HG03175 (cell line): ENCODE results near the gene PPP1R12B.
"Not testable (repeated sequence)": the region's sequence is repeated elsewhere in the genome, so short reads cannot be mapped to it uniquely, and the experiment has no call there.

ENCODE experiments used
- ATAC-seq: cut with Tn5 transposase; IDR thresholded peaks from one replicate; pipeline ENCODE4 v1.9.1; 2021; ENCODE audit warnings: mild to moderate bottlenecking, moderate library complexity; ENCODE audit not compliant: unreplicated experiment

Gene PPP1R12B

GRCh38 chr1:202439308-202439707 lies 90.8 kb downstream of the PPP1R12B start:
- no peak for ATAC-seq

DNA sequence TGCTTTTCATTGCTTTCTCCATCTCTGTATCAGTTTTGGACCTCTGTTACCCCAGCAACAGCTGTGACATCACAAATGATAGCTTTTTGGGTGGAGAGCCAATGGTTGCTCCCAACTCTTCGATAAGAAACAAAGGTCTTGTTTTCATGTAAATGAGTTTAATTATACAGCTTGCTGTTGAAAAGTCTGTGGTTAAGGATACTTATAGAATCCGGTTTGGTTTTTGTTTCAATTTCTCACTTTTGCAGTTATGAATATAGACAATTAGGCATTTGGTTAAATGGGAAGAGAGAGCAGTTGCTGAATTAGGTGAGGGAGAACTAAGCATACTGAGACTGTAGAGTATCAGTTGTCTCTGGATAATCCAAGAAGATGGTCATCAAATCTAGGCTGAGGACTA lies 99.6 kb downstream of the PPP1R12B start:
- peak; percentile 41 for ATAC-seq

DNA sequence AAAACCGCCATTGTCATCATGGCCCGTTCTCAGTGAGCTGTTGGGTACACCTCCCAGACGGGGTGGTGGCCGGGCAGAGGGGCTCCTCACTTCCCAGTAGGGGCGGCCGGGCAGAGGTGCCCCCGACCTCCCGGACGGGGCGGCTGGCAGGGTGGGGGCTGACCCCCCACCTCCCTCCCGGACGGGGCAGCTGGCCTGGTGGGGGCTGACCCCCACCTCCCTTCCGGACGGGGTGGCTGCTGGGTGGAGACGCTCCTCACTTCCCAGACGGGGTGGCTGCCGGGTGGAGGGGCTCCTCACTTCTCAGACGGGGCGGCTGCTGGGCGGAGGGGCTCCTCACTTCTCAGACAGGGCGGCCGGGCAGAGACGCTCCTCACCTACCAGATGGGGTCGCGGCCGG lies 103.1 kb downstream of the PPP1R12B start:
- ATAC-seq, result not testable (repeated sequence)

DNA sequence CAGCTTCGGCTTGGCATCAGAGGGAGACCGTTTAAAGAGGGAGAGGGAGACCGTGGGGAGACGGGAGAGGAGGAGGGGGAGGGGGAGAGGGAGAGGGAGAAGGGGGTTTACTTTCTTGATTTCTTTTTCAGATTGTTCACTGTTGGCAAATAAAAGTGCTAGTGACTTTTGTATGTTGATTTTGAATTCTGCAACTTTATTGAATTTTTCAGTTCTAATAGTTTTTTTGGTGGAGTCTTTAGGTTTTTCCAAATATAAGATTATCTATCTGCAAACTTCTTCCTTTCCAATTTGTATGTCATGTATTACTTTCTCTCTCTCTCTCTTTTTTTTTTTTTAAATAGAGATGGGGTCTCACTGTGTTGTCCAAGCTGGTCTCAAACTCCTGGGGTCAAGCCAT lies 104.0 kb downstream of the PPP1R12B start:
- no peak for ATAC-seq

DNA sequence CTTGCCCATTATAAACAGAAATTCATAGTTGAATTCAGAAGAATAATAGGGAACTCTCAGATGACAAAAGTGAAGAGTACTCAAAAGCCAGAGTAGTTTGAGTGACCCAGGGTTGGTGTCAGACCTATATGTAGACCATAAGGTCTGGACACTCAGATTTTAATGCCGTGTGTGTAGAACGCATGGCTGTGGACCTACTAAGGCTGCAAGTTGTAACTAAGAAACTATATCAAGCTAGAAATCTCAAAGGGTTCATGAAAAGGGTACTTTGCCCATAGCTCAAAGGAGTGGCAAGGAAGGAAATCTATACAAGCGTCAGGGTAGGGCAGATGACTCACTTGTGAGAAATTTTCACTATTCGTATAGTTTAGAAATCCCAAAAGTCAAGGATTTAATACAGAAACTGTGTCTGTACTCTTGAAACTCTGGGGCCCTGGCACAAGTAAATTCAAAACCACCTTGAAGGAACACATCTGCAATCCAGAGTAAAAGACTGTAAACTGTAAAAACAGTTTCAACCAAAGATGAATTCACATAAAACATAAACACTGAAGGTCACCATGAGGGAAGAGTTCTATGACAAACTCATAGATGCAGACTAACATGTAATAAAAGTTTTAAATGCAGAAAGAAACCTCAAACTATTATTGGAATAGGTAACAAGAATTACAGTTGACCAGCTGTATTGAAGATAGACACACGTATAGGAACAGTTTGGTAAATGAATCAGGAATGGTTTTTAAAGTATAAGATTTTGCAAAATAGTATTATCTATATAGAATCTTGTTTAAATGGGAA lies 108.1 kb downstream of the PPP1R12B start:
- not testable (repeated sequence) for ATAC-seq

DNA sequence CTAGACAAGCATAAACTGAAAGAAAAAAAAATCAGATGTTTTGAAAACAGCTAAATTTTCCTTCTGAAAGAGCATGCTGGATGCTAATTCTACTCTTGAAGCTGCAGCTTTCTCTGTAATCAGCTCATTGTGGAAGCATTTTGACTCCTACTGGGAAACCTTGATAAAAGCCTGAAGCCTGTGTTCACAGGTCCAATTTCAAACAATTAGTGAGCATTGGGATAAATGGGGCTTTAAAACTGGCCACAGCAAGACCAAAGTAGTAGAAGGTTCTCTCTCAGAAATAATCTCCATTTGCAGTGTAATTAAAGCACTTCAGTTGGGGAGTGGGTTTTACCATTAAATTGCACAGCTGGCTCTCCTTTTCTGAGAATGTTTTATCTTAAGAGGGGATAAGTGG lies 110.2 kb downstream of the PPP1R12B start:
- ATAC-seq, result not testable (repeated sequence)

- not testable (repeated sequence) for ATAC-seq
Observed at GRCh38 chr1:202459470-202460142, 111.1 kb downstream of the PPP1R12B start.

DNA sequence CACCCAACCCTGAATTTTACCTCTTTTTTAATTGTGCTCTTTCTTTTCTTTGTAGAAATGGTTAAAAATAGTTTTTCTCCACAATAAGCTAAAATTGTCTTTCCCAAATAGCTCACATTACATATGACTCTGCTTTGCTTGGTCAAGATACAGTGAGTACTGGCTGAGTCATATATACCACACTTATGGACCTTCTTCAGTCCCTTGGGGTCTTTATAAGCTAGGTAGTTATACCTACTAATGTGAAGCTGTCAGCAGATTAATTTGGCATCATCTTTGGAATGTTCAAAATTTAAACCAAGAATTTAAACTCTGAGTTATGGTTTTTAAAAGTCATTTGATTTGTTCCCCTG lies 111.6 kb downstream of the PPP1R12B start:
- ATAC-seq, result not testable (repeated sequence)

GRCh38 chr1:202462342-202463076 lies 114.0 kb downstream of the PPP1R12B start:
- no peak for ATAC-seq

DNA sequence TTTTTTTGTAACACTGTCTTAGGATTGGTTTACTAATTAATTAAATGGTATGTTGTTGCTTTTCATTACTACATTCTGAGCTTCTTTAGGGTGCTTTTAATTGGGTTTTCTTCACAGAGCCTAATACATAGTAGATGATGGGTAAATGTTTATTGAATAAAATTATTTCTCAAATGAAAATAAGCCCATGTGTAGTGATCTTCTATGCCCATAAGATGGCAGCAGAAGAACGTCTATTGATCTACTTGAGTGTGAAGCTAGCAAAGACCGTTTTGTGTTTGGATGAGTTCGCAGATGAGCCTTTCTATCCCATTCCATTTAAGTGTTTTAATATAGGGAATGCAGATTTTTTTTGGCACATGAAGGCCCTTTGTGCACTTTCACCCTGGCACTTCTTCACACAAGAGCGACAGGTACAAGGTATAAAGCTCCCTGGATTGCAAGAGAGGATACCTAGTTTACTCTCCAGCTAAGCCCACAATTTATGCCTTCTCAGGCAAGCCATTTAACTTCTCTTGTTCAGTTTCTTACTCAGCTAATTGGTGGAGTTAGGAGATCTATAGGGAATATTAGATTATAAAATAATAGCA lies 115.7 kb downstream of the PPP1R12B start:
- ATAC-seq, result not testable (repeated sequence)

DNA sequence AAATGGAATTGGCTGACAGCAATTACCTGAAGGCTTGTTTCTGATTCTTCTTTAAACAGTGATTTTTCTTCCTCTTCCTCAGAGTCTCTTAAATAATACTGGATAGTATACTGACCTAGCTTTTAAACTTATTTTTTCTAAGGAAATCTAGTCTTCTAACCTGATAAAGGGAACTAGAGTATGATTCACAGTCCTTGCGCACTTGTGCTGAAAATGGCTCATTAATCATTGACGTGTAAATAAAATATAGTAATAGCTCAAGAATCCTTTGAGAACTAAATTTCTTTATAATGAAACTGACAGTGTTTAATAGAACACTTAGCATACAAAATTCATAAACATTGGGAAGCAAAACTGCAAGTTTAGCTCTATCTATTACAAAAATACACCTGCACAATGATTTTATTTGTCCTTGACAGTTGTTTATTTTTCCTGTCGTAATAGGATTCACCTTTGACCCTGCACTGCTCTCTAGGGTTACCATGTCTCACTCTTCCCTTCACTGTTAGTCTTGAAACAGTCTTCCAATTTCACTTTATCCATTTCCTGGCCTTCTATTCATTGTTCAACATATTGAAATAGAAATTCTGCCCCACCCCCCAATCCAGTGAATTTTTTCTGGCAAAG lies 117.3 kb downstream of the PPP1R12B start:
- not testable (repeated sequence) for ATAC-seq

DNA sequence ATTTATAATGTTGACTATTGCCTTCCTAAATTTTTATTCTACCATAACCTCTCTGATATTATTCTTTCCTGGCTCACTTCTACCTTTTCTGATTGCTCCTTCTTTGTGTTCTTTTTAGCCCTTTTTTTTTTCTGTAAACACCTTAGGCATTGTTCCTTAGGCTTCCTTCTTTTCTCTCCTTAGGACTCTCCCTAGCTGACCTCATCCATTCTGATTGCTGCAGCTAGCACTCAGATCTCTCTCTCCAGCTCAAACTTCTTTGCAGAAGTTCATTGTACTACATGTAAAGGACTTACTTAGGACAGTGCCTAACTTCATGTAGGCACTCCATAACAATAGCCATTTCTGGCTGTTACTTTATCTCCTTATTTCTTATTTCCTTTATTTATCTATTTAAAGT lies 117.8 kb downstream of the PPP1R12B start:
- not testable (repeated sequence) for ATAC-seq

DNA sequence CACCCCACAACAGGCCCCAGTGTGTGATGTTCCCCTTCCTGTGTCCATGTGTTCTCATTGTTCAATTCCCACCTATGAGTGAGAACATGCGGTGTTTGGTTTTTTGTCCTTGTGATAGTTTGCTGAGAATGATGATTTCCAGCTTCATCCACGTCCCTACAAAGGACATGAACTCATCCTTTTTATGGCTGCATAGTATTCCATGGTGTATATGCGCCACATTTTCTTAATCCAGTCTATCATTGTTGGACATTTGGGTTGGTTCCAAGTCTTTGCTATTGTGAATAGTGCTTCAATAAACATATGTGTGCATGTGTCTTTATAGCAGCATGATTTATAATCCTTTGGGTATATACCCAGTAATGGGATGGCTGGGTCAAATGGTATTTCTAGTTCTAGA lies 118.9 kb downstream of the PPP1R12B start:
- not testable (repeated sequence) for ATAC-seq

DNA sequence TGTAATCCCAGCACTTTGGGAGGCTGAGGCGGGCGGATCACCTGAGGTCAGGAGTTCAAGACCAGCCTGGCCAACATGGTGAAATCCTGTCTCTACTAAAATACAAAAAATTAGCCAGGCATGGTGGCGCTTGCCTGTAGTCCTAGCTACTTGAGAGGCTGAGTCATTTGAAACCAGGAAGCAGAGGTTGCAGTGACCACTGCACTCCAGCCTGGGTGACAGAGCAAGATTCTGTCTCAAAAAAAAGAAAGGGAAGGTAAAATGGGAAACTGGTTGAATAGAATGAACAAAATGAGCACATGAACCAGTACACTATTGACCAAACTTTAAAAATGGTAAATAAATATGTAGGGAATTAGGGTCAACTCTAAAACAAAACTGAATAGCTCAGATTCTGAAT lies 120.2 kb downstream of the PPP1R12B start:
- ATAC-seq, result not testable (repeated sequence)

DNA sequence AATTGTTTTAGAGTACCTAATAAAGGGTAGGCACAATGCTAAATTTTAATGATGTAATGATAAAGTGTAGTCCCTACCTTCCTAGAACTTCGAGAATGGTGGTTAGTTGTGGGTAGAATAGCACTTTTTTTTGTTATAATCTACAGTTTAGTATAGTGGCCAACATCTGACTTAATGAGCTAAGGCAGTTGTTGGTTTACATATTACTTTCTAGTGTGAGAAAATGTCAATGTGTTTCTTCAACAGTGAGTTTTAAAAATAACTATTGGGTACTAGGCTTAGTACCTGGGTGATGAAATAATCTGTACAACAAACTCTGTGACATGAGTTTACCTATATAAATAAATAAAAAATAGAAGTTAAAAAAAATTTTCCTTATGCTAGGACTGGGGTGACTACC lies 120.6 kb downstream of the PPP1R12B start:
- ATAC-seq, result not testable (repeated sequence)

- ATAC-seq, result no peak
Observed at GRCh38 chr1:202471246-202471645, 122.7 kb downstream of the PPP1R12B start.

DNA sequence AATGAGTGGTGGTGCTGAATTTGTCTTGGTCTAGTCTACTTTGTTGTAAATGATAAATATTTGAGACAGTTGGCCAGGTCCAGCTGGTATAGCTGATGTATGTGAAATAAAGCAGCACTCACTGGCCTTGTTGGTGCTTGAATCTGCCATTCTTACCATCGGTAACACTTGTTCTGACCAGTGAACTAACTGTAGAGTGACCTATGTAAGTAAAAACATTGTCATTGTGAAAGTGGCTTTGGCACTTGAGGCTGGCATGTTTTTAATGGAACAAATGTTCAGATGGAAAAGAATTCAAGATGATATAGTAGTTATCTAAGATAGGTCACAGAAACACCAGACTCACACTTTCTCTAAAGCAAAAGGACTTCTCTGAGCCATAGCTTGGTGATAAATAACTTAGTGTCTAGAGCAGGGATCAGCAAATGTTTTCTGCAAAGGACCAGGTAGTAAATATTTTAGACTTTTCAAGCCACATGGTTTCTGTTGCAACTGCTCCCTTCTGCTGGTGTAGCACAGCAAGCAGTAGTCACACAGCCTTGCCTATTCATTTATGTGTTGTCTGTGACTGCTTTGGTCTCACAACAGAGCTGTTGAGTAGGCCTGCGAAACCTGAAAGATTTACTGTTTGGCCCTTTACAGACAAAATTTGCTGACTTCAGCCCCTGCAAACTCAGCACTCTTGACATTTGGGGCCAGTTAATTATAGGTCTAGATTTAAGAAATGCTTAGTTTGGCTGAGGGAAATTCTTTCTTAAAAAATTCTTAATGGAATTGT lies 124.0 kb downstream of the PPP1R12B start:
- not testable (repeated sequence) for ATAC-seq

- not testable (repeated sequence) for ATAC-seq
Observed at GRCh38 chr1:202473266-202474045, 125.0 kb downstream of the PPP1R12B start.

GRCh38 chr1:202479661-202480060 lies 131.2 kb downstream of the PPP1R12B start:
- ATAC-seq, result not testable (repeated sequence)
